Epidermal melanocyte (primary cell): Measurements from ENCODE around the gene FAM83E.
"Not testable (repeated sequence)": the region's sequence is repeated elsewhere in the genome, so short reads cannot be mapped to it uniquely, and the experiment has no call there.

Experiments
- DNase-seq: peaks from one replicate; pipeline ENCODE4 v3.0.0; 2011; ENCODE audit warnings: low spot score; ENCODE audit not compliant: insufficient read length

The FAM83E gene

GRCh38 chr19:48578891-48579290 lies 36.0 kb downstream of the FAM83E start:
- DNase-seq = no peak

GRCh38 chr19:48577908-48578307 lies 37.0 kb downstream of the FAM83E start:
- DNase-seq = not testable (repeated sequence)

GRCh38 chr19:48575931-48576622 lies 38.8 kb downstream of the FAM83E start:
- DNase-seq = no peak

- DNase-seq = no peak
These were observed 41.7 kb downstream of the FAM83E start for GRCh38 chr19:48573163-48573505.

DNA sequence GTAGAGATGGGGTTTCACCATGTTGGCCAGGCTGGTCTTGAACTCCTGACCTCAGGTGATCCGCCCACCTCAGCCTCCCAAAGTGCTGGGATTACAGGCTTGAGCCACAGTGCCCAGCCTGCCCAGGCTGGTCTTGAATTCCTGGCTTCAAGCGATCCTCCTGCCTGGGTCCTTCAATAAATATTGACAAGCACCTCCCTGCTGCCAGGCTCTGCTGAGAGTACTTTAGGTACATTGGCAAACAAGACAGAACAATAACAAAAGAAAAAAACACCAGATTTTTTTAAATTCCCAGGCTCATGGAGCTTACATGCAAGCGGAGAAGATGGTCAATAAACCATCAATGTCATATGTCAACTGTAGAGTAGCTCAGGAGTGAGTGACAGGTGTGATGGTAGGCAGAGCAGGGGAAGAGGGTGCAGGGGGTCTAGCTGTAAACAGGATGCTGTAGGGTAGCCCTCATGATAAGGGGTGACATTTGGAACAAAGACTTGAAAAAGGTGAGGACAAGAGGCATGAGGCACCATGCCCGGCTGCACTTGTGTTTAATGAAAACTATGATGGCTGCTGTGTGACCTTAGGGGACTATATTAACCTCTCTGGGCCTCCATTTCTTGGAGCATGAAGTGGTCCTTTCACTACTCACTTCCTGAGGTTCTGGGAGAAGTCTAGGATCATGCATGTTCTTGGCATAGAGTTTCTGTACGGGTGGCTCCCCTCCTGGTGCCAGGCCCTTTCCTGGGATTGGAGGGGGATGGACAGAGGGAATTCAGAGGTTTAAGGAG lies 43.3 kb downstream of the FAM83E start:
- DNase-seq = no peak

GRCh38 chr19:48569814-48570213 lies 45.1 kb downstream of the FAM83E start:
- DNase-seq = no peak

- DNase-seq = no peak
These were observed 46.5 kb downstream of the FAM83E start for GRCh38 chr19:48568345-48568886.

GRCh38 chr19:48565090-48565489 lies 49.8 kb downstream of the FAM83E start:
- no peak for DNase-seq
